K562 (cell line): ENCODE measurements around the gene FAM114A1. TPM values are rescaled to one million over a fixed set of nuclear protein-coding genes. Genes with fewer than 3 reads are reported as not detected.
A peak's percentile ranks its signal among the peaks of the same experiment; 100 is the strongest.

Experiments
- ATAC-seq: fragments of 200-7000 bp; cut with Tn5 transposase; 3 replicates; pipeline ENCODE4 v1.9.1; 2020; ENCODE audit warnings: moderate library complexity
- BruUV-seq: library from RNA; stranded (reverse); fragments of 400-500 nt; replicated peaks from 2 replicates; lab custom pipeline; 2021; lab: Mats Ljungman, UMichigan
- CTCF ChIA-PET: fragments of 300-600 bp; formaldehyde crosslinking; extraction: SDS; loops from one replicate; lab custom pipeline; 2021; ENCODE audit warnings: low intra/inter-chr PET ratio; lab: Yijun Ruan, JAX
- POLR2A ChIA-PET: fragments of 300-600, 350-650 bp; sonication (Branson Sonifier 250); formaldehyde crosslinking; extraction: SDS; loops from one replicate; lab custom pipeline; 2021; ENCODE audit warnings: antibody characterized with exemption, inconsistent platforms; lab: Yijun Ruan, JAX
- DNase-seq, 4 experiments: peaks; one replicate each; pipeline versions ENCODE4 v3.0.0 to v3.0.0-alpha.2; 2011 to 2018; ENCODE audit warnings: low spot score in 3 of 4, mixed read lengths in 3 of 4; ENCODE audit errors: extremely low read depth in 1 of 4
- FAIRE-seq: peaks from 2 replicates; lab custom pipeline; 2011; peaks lifted over from hg19 to GRCh38; lab: Jason Lieb, UNC
- H2AFZ ChIP-seq: 2 replicates; pipeline ENCODE4 v1.6.0; 2011; ENCODE audit warnings: low read depth, low read length, control low read depth, inconsistent platforms
- H3K27ac ChIP-seq: fragments of 200-600 bp; 3 replicates; pipeline ENCODE4 v1.8.0; 2011; ENCODE audit warnings: low read depth, mild to moderate bottlenecking, control low read depth, inconsistent platforms, low read length, moderate library complexity, mixed read lengths; ENCODE audit errors: extremely low read depth
- H3K27me3 ChIP-seq, 2 experiments: fragments of 300-600 bp in 1 of 2; 2 replicates in 1 of 2; 3 replicates in 1 of 2; pipeline versions ENCODE4 v1.6.0 to v1.8.0; 2011; ENCODE audit warnings: inconsistent platforms in 2 of 2, low read length in 2 of 2, mild to moderate bottlenecking in 1 of 2, mixed read lengths in 1 of 2, moderate library complexity in 1 of 2; ENCODE audit not compliant: control insufficient read depth in 2 of 2, insufficient read depth in 2 of 2
- H3K36me3 ChIP-seq: fragments of 300-600 bp; 3 replicates; pipeline ENCODE4 v1.8.0; 2011; ENCODE audit warnings: mild to moderate bottlenecking, low read length, inconsistent platforms; ENCODE audit not compliant: control insufficient read depth, insufficient read depth
- H3K4me1 ChIP-seq, 2 experiments: fragments of 200-600 bp in 1 of 2; replicated peaks in 1 of 2; 2 replicates in 1 of 2; 3 replicates in 1 of 2; pipeline versions ENCODE4 v1.5.1 to v1.8.0; 2011; ENCODE audit warnings: inconsistent platforms in 2 of 2, low read length in 2 of 2, mild to moderate bottlenecking in 1 of 2, mixed read lengths in 1 of 2, moderate library complexity in 1 of 2; ENCODE audit not compliant: control insufficient read depth in 2 of 2, insufficient read depth in 2 of 2
- H3K4me2 ChIP-seq: 2 replicates; pipeline ENCODE4 v1.6.1; 2011; ENCODE audit warnings: low read length, control low read depth, inconsistent platforms, mixed read lengths; ENCODE audit not compliant: insufficient read depth
- H3K4me3 ChIP-seq: fragments of 200-600 bp; sonication (generic), shearing (Covaris generic); 2 replicates; pipeline ENCODE4 v1.5.1; 2016; ENCODE audit warnings: control low read depth, inconsistent platforms
- H3K79me2 ChIP-seq: fragments of 200-600 bp; 3 replicates; pipeline ENCODE4 v1.8.0; 2011; ENCODE audit warnings: low read length, inconsistent platforms; ENCODE audit not compliant: control insufficient read depth, insufficient read depth
- H3K9ac ChIP-seq, 2 experiments: 2 replicates each; pipeline versions ENCODE4 v1.6.0 to v1.6.1; 2011; ENCODE audit warnings: low read depth in 2 of 2, low read length in 2 of 2, control low read depth in 1 of 2, inconsistent platforms in 1 of 2, mild to moderate bottlenecking in 1 of 2, mixed read lengths in 1 of 2; ENCODE audit not compliant: insufficient read depth in 1 of 2
- H3K9me1 ChIP-seq: one replicate; pipeline ENCODE4 v1.6.0; 2011; ENCODE audit warnings: inconsistent platforms, mild to moderate bottlenecking, low read length, moderate library complexity; ENCODE audit not compliant: control insufficient read depth, insufficient read depth
- H3K9me3 ChIP-seq: replicated peaks from 2 replicates; pipeline ENCODE4 v1.5.1; 2011; ENCODE audit warnings: low read depth, low read length, inconsistent platforms; ENCODE audit not compliant: control insufficient read depth, insufficient read depth
- H4K20me1 ChIP-seq: replicated peaks from 2 replicates; pipeline ENCODE4 v1.6.1; 2011; ENCODE audit warnings: low read length, inconsistent platforms, mixed read lengths; ENCODE audit not compliant: control insufficient read depth, insufficient read depth
- ATF3 ChIP-seq, 2 experiments: fragments of 450-650 bp in 1 of 2; sonication (generic) in 1 of 2; formaldehyde crosslinking in 1 of 2; IDR thresholded peaks in 1 of 2; conservative IDR thresholded peaks in 1 of 2; 2 replicates each; pipeline versions ENCODE4 v1.6.1 to v1.8.1; 2016 to 2023; ENCODE audit warnings: mild to moderate bottlenecking in 2 of 2, moderate library complexity in 2 of 2, inconsistent platforms in 1 of 2, missing genetic modification reagents in 1 of 2
- C11orf30 ChIP-seq: fragments of 450-650 bp; IDR thresholded peaks from 2 replicates; pipeline ENCODE4 v1.6.1; 2016; ENCODE audit warnings: low read depth, mild to moderate bottlenecking
- FOSL1 ChIP-seq: fragments of 200-800 bp; sonication (Bioruptor generic); conservative IDR thresholded peaks from 2 replicates; pipeline ENCODE4 v1.6.1; 2016; ENCODE audit warnings: missing genetic modification characterization, missing compliant biosample characterization
- JUN ChIP-seq, 2 experiments: sonication (generic) in 1 of 2; formaldehyde crosslinking in 1 of 2; IDR thresholded peaks; 2 replicates each; pipeline versions ENCODE4 v1.6.1 to v1.8.0; 2012 to 2022; ENCODE audit warnings: borderline replicate concordance in 2 of 2, mild to moderate bottlenecking in 2 of 2, improper control_type of control experiment in 1 of 2, low read depth in 1 of 2, low read length in 1 of 2, missing genetic modification reagents in 1 of 2
- JUND ChIP-seq, 2 experiments: IDR thresholded peaks; 2 replicates in 1 of 2; 3 replicates in 1 of 2; pipeline ENCODE4 v1.6.1; 2011; ENCODE audit warnings: borderline replicate concordance in 2 of 2, low read depth in 2 of 2, low read length in 2 of 2, improper control_type of control experiment in 1 of 2, missing biosample characterization in 1 of 2, missing genetic modification characterization in 1 of 2, missing genetic modification reagents in 1 of 2
- MAFK ChIP-seq: IDR thresholded peaks from 2 replicates; pipeline ENCODE4 v1.6.1; 2011; ENCODE audit warnings: low read length, improper control_type of control experiment
- MEIS2 ChIP-seq: fragments of 450-650 bp; IDR thresholded peaks from 2 replicates; pipeline ENCODE4 v1.6.1; 2014; ENCODE audit warnings: mild to moderate bottlenecking; ENCODE audit not compliant: partially characterized antibody
- PBX2 ChIP-seq, 2 experiments: IDR thresholded peaks in 1 of 2; conservative IDR thresholded peaks in 1 of 2; 2 replicates each; pipeline ENCODE4 v1.6.1; 2016; ENCODE audit warnings: low read depth in 2 of 2, mild to moderate bottlenecking in 1 of 2, missing compliant biosample characterization in 1 of 2, missing genetic modification characterization in 1 of 2, moderate library complexity in 1 of 2
- POLR2AphosphoS5 ChIP-seq: IDR thresholded peaks from 2 replicates; pipeline ENCODE4 v1.6.1; 2011; ENCODE audit warnings: mild to moderate bottlenecking, low read depth, low read length, moderate library complexity; ENCODE audit not compliant: control insufficient read depth, insufficient read depth
- ZFX ChIP-seq: sonication (generic); formaldehyde crosslinking; IDR thresholded peaks from 2 replicates; pipeline ENCODE4 v1.8.0; 2022; ENCODE audit warnings: mild to moderate bottlenecking, missing genetic modification reagents, moderate library complexity
- ZNF316 ChIP-seq: fragments of 450-650 bp; IDR thresholded peaks from 2 replicates; pipeline ENCODE4 v1.6.1; 2016
- ZNF449 ChIP-seq: fragments of 250-450 bp; sonication (Bioruptor Pico); IDR thresholded peaks from 2 replicates; pipeline ENCODE4 v1.8.0; 2022; ENCODE audit warnings: moderate library complexity, mild to moderate bottlenecking, inconsistent platforms
- WGBS: fragments of 100-300 bp; shearing (Covaris generic); methylation state at CpG from one replicate; pipeline ENCODE4 v1.1.6; 2016; ENCODE audit warnings: low coverage, mixed read lengths; ENCODE audit not compliant: insufficient coverage; ENCODE audit errors: missing lambda C conversion rate; 5-methylcytosine and 5-hydroxymethylcytosine counted together
- in situ Hi-C: fragments of 300-500 bp; cut with MboI; formaldehyde crosslinking; loops from 4 replicates; pipeline ENCODE4 v1.15.0; 2018; ENCODE audit warnings: inconsistent platforms, mixed read lengths
- intact Hi-C: fragments of 100-400 bp; cut with micrococcal nuclease; formaldehyde crosslinking; loops from 2 replicates; pipeline ENCODE4 v1.14.2; 2022
- polyA plus RNA-seq, 8 experiments: library from polyadenylated mRNA; depleted of rRNA in 4 of 8; stranded (reverse) in 5 of 8; unstranded in 3 of 8; fragments of >200 nt; fragmentation: Nextera tagmentation in 2 of 8; fragmentation: Illumina TruSeq in 1 of 8; extraction: Ambion mirVana in 2 of 8; extraction: Trizol in 1 of 8; gene quantifications; 2 replicates each; pipeline versions ENCODE4 v1.2.1 to v1.2.3, GENCODE V29; 2011 to 2014; ENCODE audit warnings: inconsistent platforms in 1 of 8, missing spikeins in 1 of 8
- total RNA-seq, 7 experiments: library from RNA; depleted of rRNA in 6 of 7; stranded (reverse); fragments of >200 nt in 6 of 7; fragmentation: Illumina TruSeq in 2 of 7; extraction: Trizol in 2 of 7; gene quantifications; 2 replicates each; pipeline versions ENCODE4 v1.2.1 to v1.2.3, GENCODE V29; 2011 to 2021; ENCODE audit warnings: low replicate concordance in 1 of 7
- TF ChIP-seq, protein P1 (sequence below): fragments of 450-650 bp; IDR thresholded peaks from 2 replicates; pipeline ENCODE4 v1.6.1; 2017; ENCODE audit warnings: mild to moderate bottlenecking, moderate library complexity

FAM114A1 gene
- total and polyA plus RNA-seq, 9 of the 15 experiments (the other 6 are each of a cell fraction or from before 2014, with no cell fraction given) = 1.8 to 12.0 (median 4.3) TPM

- H3K4me3 ChIP-seq = no peak overlapping the region
- no peak overlapping the region for H3K9ac ChIP-seq
- H3K9me3 ChIP-seq = no peaks in the 10 kb centered on the region
- CTCF ChIA-PET = no interaction called here
- H3K4me2 ChIP-seq = no peak overlapping the region
- no peaks in the 10 kb centered on the region for H3K36me3 ChIP-seq
- H3K27me3 ChIP-seq = no peaks in the 10 kb centered on the region
- H3K9me1 ChIP-seq = no peaks in the 10 kb centered on the region
- H2AFZ ChIP-seq = no peak overlapping the region
- no TSS peak for BruUV-seq
- no peak overlapping the region for H3K27ac ChIP-seq
- no peak for DNase-seq
- intact Hi-C loops = no loop called here
- no peaks in the 10 kb centered on the region; a peak in 1 of 5 replicates for H3K4me1 ChIP-seq
- FAIRE-seq = no peak
- in situ Hi-C loops = loop anchor here (25.0 kb wide), 1 partner anchor 723 kb away; no protein-coding TSS in a partner anchor
- no peak for ATAC-seq
- H4K20me1 ChIP-seq = no peaks in the 10 kb centered on the region
- no peaks in the 10 kb centered on the region for H3K79me2 ChIP-seq
- WGBS = 79% methylated on average over 1 of the region's 1 CpG
- TF ChIP-seq ZNF316 (peak; percentile 46; the same call in 1 of the 2 replicates), FOSL1 (tag) (peak; percentile 75), MEIS2 (peak; percentile 67), ATF3 (IDR thresholded peaks at IDR 0.05) (peak; percentile 77), ATF3 (CRISPR knock-in tag; conservative IDR thresholded peaks at IDR 0.05) (no peak), ZFX (no peak), JUND (IDR thresholded peaks at IDR 0.05; ENCODE audit: borderline replicate concordance, low read depth, low read length) (no peak), JUND (tag; IDR thresholded peaks at IDR 0.05; ENCODE audit: borderline replicate concordance, low read depth, low read length) (peak; percentile 72; the same call in 2 of the 3 replicates), MAFK (peak; percentile 30; the same call in 1 of the 2 replicates), JUN (IDR thresholded peaks at IDR 0.05; ENCODE audit: borderline replicate concordance, low read depth, low read length) (0 out of 2 replicates have a peak, but pooled peaks have one; percentile 7), JUN (CRISPR knock-in tag; IDR thresholded peaks at IDR 0.05; ENCODE audit: borderline replicate concordance) (no peak), PBX2 (CRISPR knock-in tag; IDR thresholded peaks at IDR 0.05; ENCODE audit: low read depth) (no peak), PBX2 (tag; conservative IDR thresholded peaks at IDR 0.05; ENCODE audit: low read depth) (peak; percentile 69), POLR2AphosphoS5 (no peak), ZNF449 (CRISPR knock-in tag) (no peak), C11orf30 (peak; percentile 54; the same call in 1 of the 2 replicates)
- TF ChIP-seq, protein P1, sequence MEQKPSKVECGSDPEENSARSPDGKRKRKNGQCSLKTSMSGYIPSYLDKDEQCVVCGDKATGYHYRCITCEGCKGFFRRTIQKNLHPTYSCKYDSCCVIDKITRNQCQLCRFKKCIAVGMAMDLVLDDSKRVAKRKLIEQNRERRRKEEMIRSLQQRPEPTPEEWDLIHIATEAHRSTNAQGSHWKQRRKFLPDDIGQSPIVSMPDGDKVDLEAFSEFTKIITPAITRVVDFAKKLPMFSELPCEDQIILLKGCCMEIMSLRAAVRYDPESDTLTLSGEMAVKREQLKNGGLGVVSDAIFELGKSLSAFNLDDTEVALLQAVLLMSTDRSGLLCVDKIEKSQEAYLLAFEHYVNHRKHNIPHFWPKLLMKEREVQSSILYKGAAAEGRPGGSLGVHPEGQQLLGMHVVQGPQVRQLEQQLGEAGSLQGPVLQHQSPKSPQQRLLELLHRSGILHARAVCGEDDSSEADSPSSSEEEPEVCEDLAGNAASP = no peak
- POLR2A ChIA-PET = no interaction called here
These were observed 21.5 kb downstream of the FAM114A1 start for GRCh38 chr4:38889143-38889542.
